GM21515 (cell line): Measurements from ENCODE around the gene SPRR5.

Experiments
- ATAC-seq: cut with Tn5 transposase; IDR thresholded peaks from one replicate; pipeline ENCODE4 v1.9.1; 2021; ENCODE audit not compliant: unreplicated experiment

Gene SPRR5

GRCh38 chr1:152942161-152942560 is 4.8 kb upstream of the SPRR5 start:
- ATAC-seq: no peak

GRCh38 chr1:152946248-152946647 is 758 bp upstream of the SPRR5 start:
- ATAC-seq: no peak

DNA sequence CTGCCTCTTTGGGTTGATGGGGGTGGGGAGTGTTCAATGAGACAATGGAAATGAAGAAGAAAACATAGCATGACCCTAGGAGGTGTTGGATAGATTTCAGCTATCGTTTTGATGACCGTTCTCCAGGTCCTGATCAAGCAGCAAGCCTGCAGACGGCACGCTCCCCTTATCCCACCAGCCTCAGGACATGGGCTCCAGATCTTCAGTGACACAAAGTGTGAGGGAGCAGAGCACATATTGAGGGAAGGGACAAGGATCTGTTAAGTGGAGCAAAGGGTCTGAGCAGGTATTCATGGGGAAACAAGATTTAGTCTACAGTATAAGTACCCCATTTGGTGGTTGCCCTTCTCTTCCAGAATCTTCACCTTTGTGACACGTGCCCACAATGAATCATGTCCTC is 4.7 kb downstream of the SPRR5 start:
- no peak for ATAC-seq

GRCh38 chr1:152953761-152954160 is 6.8 kb downstream of the SPRR5 start:
- no peak for ATAC-seq

DNA sequence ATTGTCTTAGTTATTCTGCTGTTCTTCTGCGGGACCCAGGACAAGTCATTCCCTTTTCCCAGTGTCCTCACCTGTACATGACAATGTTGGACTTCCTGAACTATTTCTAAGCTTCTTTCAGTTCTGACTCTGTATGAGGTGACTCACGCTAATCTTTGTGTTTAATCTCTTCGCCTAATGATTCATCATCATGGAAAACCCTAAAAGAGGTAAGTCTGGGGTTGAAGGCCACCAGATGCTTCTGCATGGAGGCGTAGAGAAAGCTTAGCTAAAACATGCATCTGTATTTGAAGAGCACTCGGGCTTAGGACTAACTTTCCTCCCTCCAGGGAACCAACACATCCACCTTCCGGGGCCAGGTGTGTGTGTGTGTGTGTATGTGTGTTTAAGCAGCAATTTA is 7.4 kb downstream of the SPRR5 start:
- ATAC-seq: no peak

DNA sequence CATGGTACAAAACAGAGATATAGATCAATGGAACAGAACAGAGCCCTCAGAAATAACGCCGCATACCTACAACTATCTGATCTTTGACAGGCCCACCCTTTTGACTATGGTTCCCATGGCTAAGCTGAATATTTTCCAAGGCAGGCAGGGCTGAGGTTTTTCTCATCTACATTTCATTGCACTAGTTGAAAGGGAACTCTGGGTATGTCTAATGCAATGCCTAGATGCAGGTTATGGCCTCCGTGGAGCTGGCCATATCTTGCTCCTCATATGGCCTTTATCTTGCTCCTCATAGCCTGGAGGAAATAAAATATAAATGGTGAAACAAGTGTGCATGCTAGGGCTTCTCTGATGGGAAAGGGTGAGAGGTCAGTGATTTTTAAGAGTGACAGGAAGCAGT is 10.6 kb downstream of the SPRR5 start:
- ATAC-seq: no peak

- ATAC-seq: no peak
These were observed 12.3 kb downstream of the SPRR5 start for GRCh38 chr1:152959273-152959672.

- ATAC-seq: no peak
These were observed 12.9 kb downstream of the SPRR5 start for GRCh38 chr1:152959801-152960451.

DNA sequence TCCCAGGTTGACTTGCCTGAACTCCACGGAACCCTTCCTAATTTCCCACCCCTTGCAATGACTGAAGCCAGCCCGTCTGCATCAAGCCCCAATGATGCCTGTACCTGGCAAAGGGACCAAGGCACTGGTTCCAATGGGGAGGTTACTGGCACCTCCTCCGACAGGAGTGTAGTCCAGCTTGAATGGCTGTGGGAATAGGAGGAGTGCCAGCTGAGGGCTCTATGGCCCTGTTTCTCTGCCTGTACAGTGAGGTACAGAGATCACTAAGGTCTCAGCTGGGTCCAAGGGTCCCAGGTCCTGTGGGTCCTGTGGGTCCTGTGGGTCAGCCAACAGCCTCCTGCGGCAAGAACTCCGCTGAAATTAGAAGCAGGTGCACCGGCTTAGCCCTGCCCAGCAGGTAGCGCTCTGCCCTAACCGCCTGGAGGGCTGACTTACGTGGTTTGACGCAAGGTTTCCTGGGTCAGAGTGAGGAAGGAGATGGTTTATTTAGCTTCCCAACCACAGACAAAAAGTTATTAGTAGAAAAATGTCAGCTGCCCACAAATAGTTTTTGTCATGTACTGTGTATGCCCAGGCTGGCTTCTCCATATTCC is 13.5 kb downstream of the SPRR5 start:
- ATAC-seq: no peak

- no peak for ATAC-seq
These were observed 14.4 kb downstream of the SPRR5 start for GRCh38 chr1:152961226-152961891.

DNA sequence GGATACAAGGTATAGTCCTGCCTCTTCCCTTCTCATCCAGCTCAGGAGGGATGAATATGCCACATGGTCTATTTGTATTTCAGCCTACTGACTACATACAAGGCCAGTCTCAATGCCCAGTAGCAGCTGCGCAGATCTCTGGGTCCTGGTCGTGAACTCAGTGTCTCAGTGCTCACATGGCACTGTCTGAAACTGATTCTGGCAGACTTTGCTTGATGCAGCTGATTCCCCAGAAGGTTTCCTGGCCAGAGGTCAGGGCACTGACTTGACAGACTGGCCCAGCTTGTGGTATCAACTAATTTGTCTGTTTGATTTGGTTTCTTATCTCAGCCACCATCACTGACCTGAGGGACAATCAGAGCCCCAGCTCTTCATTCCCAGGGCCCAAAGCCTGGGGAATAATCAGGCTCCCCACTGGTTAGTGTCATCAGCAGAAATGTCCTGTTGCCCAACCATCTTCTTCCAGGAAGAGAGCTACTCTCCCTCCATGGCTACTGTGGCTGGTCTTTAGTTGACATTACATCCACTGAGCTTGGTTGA is 15.9 kb downstream of the SPRR5 start:
- ATAC-seq: no peak

GRCh38 chr1:152964536-152964935 is 17.5 kb downstream of the SPRR5 start:
- ATAC-seq: no peak

DNA sequence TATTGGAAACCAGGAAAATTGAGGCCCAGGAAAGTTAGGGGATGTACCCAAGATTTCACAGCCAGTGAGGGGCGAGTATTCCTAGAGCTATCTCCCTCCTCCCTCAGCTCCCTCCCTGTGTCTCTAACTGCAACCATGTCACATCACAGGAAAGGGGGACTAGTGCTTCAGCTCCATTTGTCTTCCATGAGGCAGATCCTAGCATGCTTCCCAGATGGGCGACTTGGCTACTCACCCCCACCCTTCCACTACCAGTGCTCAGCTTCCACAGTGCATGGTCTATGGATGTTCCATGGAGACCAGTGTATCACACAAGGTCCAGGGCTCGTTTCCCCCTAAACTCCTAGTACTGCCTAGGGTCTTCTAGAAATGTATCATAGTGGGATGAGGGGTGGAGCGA is 18.8 kb downstream of the SPRR5 start:
- no peak for ATAC-seq

DNA sequence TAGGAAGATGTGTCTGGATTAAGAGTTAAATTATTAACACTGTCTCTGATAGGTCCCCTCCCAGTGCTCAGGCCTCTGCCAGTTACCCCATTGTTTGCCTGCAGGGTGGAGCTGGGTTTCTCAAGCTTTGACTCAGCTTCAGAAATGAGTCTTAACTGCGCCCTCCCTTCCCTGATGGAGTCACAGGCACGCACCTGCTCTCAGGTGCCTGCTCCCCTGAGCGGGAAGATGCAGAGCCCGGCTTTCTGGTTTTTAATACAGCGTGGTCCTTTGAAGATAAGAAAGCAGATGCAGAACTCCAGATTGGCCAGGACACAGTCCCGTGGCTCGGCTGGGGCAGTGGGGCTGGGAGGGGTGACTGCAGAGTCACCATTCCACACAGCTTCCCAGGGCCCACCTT is 20.2 kb downstream of the SPRR5 start:
- ATAC-seq: no peak

GRCh38 chr1:152968248-152968647 is 21.2 kb downstream of the SPRR5 start:
- ATAC-seq: peak; percentile 83

DNA sequence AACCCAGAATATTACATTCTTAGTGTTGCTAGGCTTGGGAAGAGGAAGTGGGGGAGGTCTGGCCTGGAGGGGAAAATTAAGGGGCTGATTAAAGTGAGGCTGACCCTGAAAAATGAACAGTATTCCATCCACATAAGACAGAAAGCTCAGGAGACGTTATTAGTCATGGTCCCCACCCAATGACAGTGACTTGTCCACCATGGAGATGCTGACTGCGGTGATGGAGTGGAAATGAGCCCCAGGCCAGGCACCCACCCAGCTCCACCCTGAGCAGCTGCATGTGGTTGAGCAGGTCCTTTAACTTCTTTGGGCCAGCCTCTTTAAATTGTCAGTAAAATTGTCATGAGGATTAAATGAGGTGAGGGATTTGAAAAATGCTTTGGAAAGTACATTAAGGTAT is 22.0 kb downstream of the SPRR5 start:
- no peak for ATAC-seq

DNA sequence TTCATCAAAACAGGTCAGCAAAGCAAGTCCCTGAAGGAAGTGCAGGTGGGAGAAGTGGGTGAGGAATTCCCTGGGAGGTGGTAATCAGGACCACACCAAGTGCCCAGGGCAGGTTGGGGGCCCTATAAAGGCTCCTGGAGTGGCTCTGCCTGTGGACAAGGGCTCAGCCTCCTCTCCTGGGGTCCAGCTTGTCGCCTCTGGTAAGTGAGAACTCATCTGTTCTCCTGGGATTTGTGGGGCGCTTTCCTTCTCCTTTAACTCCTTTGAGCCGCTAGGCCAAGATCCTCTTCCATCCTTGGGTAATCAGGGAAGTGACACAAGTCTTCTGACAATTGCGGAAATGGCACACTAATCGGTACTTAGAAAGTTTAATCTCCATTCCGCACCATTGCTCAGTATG is 23.5 kb downstream of the SPRR5 start, which contains the start of gene SPRR4:
TSS of gene SPRR4 (plus strand) at position 154 of the 400 bp plus-strand sequence. CDS start 1,243 bp downstream, outside the sequence.
- no peak for ATAC-seq

- no peak for ATAC-seq
These were observed 25.3 kb downstream of the SPRR5 start for GRCh38 chr1:152972196-152972886.

GRCh38 chr1:152976688-152977087 is 29.7 kb downstream of the SPRR5 start:
- ATAC-seq: no peak

DNA sequence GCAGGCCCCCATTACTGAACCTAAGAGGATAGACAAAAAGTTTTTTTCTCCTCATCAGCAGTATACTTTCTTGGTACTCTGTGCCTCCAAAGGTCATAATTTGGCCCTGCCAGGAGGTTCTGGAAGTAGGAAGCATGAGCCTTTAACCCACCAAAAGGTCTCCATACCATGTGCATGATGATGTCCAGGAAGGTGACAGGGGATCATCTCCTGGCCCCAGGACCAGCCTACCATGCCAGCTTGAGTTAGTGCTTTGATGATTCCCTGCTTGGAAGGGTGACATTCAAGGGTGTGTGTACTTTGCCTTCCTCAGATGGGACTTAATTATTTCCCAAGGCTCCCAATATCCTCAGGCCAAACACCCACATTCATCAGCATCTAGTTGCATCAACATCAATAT is 30.6 kb downstream of the SPRR5 start:
- ATAC-seq: no peak

GRCh38 chr1:152980676-152981075 is 33.7 kb downstream of the SPRR5 start:
- no peak for ATAC-seq
